SU-DHL-6 (cell line): ENCODE data around the gene VAPA.

ENCODE experiments used
- EZH2phosphoT487 ChIP-seq: fragments of 200-600 bp; sonication (generic), shearing (Covaris generic); conservative IDR thresholded peaks from 2 replicates; pipeline ENCODE4 v1.6.1; 2018; ENCODE audit warnings: mild to moderate bottlenecking, antibody characterized with exemption, low read length, moderate library complexity, mixed read lengths
- TF ChIP-seq, protein P1 (sequence below): fragments of 200-600 bp; sonication (generic); IDR thresholded peaks from one replicate; pipeline ENCODE4 v1.5.1; 2017; ENCODE audit warnings: antibody characterized with exemption, mild to moderate bottlenecking, low read length, moderate library complexity; ENCODE audit not compliant: insufficient read depth, poor library complexity, severe bottlenecking

DNA sequence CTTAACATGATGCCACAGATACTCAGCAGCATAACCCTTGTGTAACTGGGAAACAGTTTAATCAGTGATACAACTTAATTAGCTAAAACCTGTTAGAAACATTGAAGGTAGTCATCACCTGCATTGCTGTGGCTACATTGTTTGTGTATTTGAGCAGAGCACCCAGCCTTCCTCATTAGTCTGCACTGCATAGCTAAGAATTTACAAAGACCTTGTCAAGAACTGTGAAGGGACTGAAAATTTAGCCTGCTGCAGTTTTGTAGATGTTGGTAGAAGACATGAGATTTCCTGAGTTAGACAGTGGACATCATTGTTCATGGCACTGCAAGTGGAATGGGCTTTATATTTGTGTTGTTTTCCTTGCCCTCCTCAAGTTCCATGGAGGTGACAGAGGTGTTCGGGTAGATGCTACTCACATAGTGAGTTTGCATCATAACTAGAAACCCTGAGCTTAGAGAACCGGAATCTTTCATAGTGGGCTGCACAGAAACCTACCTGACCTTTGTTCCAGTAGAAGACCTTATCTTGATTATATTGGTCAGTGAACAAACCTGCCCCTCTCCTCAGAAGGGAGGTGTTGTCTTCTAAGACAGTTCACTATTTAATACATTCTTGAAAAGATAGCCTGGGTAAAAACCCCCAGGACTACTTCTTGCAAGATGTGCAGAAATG lies 12.5 kb downstream of the VAPA start:
- TF ChIP-seq, protein P1, sequence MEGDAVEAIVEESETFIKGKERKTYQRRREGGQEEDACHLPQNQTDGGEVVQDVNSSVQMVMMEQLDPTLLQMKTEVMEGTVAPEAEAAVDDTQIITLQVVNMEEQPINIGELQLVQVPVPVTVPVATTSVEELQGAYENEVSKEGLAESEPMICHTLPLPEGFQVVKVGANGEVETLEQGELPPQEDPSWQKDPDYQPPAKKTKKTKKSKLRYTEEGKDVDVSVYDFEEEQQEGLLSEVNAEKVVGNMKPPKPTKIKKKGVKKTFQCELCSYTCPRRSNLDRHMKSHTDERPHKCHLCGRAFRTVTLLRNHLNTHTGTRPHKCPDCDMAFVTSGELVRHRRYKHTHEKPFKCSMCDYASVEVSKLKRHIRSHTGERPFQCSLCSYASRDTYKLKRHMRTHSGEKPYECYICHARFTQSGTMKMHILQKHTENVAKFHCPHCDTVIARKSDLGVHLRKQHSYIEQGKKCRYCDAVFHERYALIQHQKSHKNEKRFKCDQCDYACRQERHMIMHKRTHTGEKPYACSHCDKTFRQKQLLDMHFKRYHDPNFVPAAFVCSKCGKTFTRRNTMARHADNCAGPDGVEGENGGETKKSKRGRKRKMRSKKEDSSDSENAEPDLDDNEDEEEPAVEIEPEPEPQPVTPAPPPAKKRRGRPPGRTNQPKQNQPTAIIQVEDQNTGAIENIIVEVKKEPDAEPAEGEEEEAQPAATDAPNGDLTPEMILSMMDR = no peak
- TF ChIP-seq EZH2phosphoT487 = no peak
